GM12892 (cell line): ENCODE data around the gene PARD3.
"Not testable (repeated sequence)": the region's sequence is repeated elsewhere in the genome, so short reads cannot be mapped to it uniquely, and the experiment has no call there.

ENCODE experiments used
- DNase-seq: peaks from one replicate; pipeline ENCODE4 v3.0.0; 2011; ENCODE audit not compliant: insufficient read length
- FAIRE-seq: peaks from 2 replicates; lab custom pipeline; 2011; peaks lifted over from hg19 to GRCh38; lab: Jason Lieb, UNC
- POLR2A ChIP-seq: IDR thresholded peaks from 2 replicates; pipeline ENCODE4 v1.6.1; 2011; ENCODE audit warnings: low read depth, low read length, control low read depth
- POLR2AphosphoS5 ChIP-seq: IDR thresholded peaks from 2 replicates; pipeline ENCODE4 v1.6.1; 2011; ENCODE audit warnings: low read depth, low read length, control low read depth
- TAF1 ChIP-seq: IDR thresholded peaks from 2 replicates; pipeline ENCODE4 v1.6.1; 2011; ENCODE audit warnings: low read depth, mild to moderate bottlenecking, control low read depth, low read length, borderline replicate concordance

The PARD3 gene

GRCh38 chr10:34449836-34450235 lies 365.3 kb downstream of the PARD3 start:
- FAIRE-seq (no peak), DNase-seq (no peak)
- TF ChIP-seq POLR2AphosphoS5 (no peak), POLR2A (no peak), TAF1 (no peak)

GRCh38 chr10:34446049-34446448 lies 369.0 kb downstream of the PARD3 start:
- DNase-seq (no peak), FAIRE-seq (no peak)
- TF ChIP-seq POLR2AphosphoS5, result no peak
- TF ChIP-seq TAF1, result no peak
- no peak for TF ChIP-seq POLR2A

- TF ChIP-seq POLR2A (no peak), POLR2AphosphoS5 (no peak), TAF1 (no peak)
- FAIRE-seq (no peak), DNase-seq (no peak)
These were observed 370.6 kb downstream of the PARD3 start for GRCh38 chr10:34444223-34445183.

DNA sequence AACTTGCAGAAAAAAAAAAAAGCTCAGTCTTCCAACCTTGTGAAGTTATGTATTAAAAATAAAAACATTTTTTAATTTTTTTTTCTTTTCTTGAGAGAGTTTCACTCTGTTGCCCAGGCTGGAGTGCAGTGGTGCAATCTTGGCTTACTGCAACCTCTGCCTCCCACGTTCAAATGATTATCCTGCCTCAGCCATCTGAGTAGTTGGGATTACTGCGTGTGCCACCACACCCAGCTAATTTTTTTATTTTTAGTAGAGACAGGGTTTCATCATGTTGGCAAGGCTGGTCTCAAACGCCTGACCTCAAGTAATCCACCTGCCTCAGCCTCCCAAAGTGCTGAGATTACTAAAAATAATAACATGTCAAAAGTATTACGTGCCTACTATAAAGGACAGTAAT lies 375.7 kb downstream of the PARD3 start:
- FAIRE-seq, DNase-seq: not testable (repeated sequence)

- FAIRE-seq (no peak), DNase-seq (no peak)
- TF ChIP-seq POLR2A (no peak), TAF1 (no peak), POLR2AphosphoS5 (no peak)
These were observed 376.4 kb downstream of the PARD3 start for GRCh38 chr10:34438741-34439140.

DNA sequence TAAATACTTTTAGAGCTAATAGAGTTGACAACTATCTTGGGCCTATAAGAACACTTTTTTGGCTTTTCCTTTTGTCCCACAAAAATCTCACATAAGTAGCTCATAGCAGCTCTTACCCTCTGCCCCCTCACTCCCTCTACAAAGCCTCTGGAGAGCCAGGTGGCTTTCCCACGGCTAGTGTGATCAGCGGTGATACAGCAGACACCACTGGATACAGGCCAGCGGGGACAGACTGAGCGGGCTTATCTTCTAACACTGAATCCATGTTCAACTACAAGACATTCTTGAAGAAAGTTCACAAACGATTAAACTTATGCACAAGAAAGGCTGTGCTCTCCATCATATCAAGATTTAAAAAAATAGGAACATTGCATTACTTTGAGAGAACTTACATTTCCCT lies 377.2 kb downstream of the PARD3 start:
- DNase-seq, result no peak
- no peak for FAIRE-seq
- TF ChIP-seq TAF1, result no peak
- no peak for TF ChIP-seq POLR2AphosphoS5
- TF ChIP-seq POLR2A, result no peak

- DNase-seq (no peak), FAIRE-seq (no peak)
- TF ChIP-seq POLR2AphosphoS5 (no peak), POLR2A (no peak), TAF1 (no peak)
These were observed 380.9 kb downstream of the PARD3 start for GRCh38 chr10:34434119-34434594.

GRCh38 chr10:34433241-34434076 lies 381.6 kb downstream of the PARD3 start:
- no peak for DNase-seq
- TF ChIP-seq TAF1 (no peak), POLR2AphosphoS5 (no peak), POLR2A (no peak)
- no peak for FAIRE-seq

DNA sequence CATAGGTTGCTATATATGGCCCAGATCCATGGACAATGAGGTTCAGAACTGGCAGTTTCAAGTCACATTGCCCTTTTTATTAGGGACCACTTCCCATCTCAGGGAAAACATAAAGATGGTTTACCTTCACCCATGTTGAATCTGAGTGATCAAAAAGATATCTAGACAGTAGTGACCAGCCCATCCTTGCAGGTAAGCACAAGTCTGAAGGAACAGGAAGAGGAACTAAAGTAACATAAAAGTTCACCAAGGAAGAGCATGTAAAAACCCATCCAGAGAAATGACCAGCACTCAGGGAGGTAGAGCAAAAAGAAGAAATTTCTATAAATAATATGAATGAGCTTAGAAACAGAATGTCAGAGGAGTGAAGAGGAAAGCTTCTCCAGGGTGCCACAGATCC lies 382.5 kb downstream of the PARD3 start:
- FAIRE-seq, result no peak
- TF ChIP-seq TAF1, result no peak
- no peak for TF ChIP-seq POLR2A
- TF ChIP-seq POLR2AphosphoS5, result no peak

GRCh38 chr10:34430685-34431084 lies 384.4 kb downstream of the PARD3 start:
- TF ChIP-seq POLR2A (no peak), POLR2AphosphoS5 (no peak), TAF1 (no peak)
- no peak for FAIRE-seq
- DNase-seq, result no peak

More for the DNA sequence above, 382.5 kb downstream of the PARD3 start:
- DNase-seq, result no peak

- TF ChIP-seq POLR2AphosphoS5 (no peak), POLR2A (no peak), TAF1 (no peak)
- DNase-seq (no peak), FAIRE-seq (no peak)
These were observed 386.6 kb downstream of the PARD3 start for GRCh38 chr10:34428501-34428900.

DNA sequence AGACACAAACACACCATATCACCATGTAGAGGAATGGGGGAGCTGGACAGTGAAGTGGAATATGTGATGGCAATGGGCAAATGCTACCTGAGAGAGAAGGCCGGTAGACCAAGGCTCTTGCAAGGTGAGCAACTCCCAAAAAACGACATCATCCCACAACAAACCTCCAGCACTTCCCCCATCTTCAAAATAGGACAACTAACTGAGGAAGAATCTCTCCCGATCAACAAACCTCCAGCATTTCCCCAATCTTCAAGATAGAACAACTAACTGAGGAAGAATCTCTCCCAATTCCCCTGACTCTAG lies 387.2 kb downstream of the PARD3 start:
- DNase-seq (no peak), FAIRE-seq (no peak)
- TF ChIP-seq POLR2A, result no peak
- no peak for TF ChIP-seq TAF1
- no peak for TF ChIP-seq POLR2AphosphoS5

DNA sequence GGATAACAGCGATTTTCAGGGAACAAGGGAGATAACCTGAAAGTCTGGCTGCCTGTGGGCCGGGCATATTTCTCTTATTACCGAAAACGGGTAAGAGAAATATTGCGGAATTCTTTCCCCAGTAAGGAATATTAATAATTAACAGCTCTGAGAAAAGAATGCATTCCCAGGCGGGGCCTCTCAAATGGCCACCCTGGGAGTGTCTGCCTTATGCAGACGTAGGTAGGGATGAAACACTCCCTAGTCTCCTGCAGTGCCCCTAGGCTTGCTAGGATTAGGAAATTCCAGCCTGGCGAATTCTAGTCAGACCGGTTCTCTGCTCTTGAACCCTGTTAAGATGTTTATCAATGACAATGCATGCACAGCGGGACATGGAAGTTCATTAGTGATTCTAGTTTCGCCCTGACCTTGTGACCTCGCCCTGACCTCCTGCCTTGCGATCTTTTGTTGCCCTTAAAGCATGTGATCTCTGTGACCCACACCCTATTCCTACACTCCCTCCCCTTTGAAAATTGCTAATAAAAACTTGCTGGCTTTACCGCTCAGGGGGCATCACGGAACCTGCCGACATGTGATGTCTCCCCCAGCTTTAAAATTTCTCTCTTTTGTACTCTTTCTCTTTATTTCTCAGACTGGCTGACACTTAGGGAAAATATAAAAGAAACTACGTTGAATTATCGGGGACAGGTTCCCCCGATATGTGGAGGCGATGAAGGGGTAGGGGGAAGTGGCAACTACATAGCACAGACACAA lies 387.8 kb downstream of the PARD3 start:
- FAIRE-seq, result not testable (repeated sequence)

GRCh38 chr10:34426538-34427157 lies 388.4 kb downstream of the PARD3 start:
- not testable (repeated sequence) for FAIRE-seq

More for the DNA sequence above, 387.8 kb downstream of the PARD3 start:
- DNase-seq, result not testable (repeated sequence)

More at GRCh38 chr10:34426538-34427157, 388.4 kb downstream of the PARD3 start:
- not testable (repeated sequence) for DNase-seq
